ENCODE results near the gene MMUT.

- TF ChIP-seq CTCF (IDR thresholded peaks at IDR 0.05) = no peak
- TF ChIP-seq POLR2A (IDR thresholded peaks at IDR 0.05) = no peak
These were observed 46.9 kb downstream of the MMUT start for GRCh38 chr6:49416195-49416594.

Data from testis (tissue), 2 donors.